SW 1271 (cell line): ENCODE data around the gene HYPK.

ENCODE experiments used
- DNase-seq, 2 experiments: peaks; one replicate each; lab custom pipeline; 2025; lab: John Stamatoyannopoulos, UW

The HYPK gene

GRCh38 chr15:43851251-43851650 lies 50.9 kb downstream of the HYPK start:
- DNase-seq: no peak

- no peak for DNase-seq
Measured at GRCh38 chr15:43852607-43853006, 52.2 kb downstream of the HYPK start.
